CD4-positive, alpha-beta T cell treated with Interferon alpha-2 for 1 hour (primary cell): ENCODE measurements around the gene GLO1.

Source experiments
- DNase-seq, 2 donors: peaks; one replicate each; pipeline ENCODE4 v3.0.0-alpha.2; 2020 to 2022

The GLO1 gene

GRCh38 chr6:38702558-38703397 lies at the start of gene GLO1:
GLO1 (minus strand) TSS chr6:38703145; CDS start chr6:38703054, 91 bp downstream.
- DNase-seq: peak; percentile 96 to 97

DNA sequence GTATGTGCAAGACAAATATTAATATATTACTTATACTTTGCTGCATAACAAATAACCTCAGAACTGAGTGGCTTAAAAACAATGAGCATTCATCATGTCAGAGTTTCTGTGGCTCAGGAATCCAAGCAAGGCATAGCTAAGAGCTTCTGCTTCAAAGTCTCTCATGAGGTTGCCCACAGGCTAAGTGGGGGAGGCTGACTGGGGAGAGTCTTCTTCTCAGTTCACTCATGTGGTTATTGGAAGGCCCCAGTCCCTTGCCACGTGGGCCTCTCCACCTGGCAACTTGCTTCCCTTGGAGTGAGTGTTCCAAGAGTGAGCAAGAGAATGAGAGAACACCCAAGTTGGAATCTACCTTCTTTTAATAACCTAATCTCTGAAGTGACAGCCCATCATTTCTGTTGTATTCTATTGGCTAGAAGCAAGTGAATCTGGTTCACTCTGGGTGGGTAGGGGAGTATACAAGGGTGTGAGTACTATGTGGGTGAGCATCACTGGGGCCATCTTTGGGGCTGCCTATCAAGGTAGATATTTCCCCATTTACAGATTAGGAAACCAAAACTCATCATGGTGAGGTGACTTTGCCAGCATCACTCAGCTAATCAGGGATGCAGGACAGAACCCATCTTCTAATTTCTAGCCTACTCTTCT lies 48.1 kb upstream of the GLO1 start:
- DNase-seq: no peak

GRCh38 chr6:38749473-38749872 lies 46.5 kb upstream of the GLO1 start:
- DNase-seq: no peak

GRCh38 chr6:38739532-38739931 lies 36.6 kb upstream of the GLO1 start:
- no peak for DNase-seq

DNA sequence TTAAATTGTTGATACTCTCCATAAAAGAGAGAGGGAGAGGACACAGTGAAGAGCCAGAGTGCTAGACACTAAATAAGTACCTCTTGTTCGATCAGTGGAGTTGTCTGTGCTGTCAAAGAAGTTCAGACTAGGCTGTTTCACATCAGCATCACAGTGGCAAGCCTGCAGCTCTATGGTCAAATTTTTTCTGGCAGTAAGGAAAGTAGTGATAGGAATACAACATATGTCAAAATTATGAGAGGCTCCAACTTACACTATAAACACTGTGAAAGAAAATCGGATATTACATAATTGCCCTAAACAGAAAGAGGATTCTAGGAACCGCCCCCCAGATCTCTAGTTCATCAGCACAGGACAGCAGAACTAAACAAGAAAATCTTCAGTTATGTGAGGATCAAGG lies 35.3 kb upstream of the GLO1 start:
- DNase-seq: no peak

GRCh38 chr6:38736951-38737350 lies 34.0 kb upstream of the GLO1 start:
- no peak for DNase-seq

DNA sequence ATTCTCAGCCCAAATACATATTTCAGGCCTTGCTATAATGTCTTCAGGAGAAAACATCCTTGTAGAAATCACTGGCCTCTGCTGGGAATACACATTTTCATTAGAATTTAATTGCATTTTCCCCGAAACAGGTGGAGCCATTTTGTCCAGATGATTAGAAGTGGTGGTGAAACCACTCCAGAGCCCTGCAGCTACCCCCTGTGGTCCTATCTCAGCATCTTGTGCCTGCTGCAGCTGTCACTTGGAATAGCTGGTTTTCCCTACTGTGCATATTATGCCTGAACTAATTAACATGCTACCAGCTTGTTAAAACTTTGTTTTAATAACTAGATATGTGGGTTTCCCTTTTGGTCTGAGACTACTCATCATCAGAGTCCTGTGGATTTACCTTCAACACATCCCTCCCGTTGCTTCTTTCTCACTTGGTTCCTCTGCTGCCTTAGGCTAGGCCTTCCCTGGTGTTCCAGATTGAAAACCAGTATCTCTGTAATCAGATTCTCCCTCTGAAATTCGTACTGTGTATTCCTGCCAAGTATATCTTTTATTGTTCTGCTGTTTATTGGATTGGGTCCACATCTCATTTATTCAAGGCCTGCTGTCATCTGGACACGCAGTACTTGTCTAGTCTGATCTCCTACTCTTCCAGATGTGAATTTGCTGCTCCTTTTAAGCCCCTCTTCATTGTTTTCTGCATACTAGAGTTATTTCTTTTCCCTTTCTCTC lies 27.4 kb upstream of the GLO1 start:
- no peak for DNase-seq

- no peak for DNase-seq
Measured at GRCh38 chr6:38728203-38728602, 25.3 kb upstream of the GLO1 start.

DNA sequence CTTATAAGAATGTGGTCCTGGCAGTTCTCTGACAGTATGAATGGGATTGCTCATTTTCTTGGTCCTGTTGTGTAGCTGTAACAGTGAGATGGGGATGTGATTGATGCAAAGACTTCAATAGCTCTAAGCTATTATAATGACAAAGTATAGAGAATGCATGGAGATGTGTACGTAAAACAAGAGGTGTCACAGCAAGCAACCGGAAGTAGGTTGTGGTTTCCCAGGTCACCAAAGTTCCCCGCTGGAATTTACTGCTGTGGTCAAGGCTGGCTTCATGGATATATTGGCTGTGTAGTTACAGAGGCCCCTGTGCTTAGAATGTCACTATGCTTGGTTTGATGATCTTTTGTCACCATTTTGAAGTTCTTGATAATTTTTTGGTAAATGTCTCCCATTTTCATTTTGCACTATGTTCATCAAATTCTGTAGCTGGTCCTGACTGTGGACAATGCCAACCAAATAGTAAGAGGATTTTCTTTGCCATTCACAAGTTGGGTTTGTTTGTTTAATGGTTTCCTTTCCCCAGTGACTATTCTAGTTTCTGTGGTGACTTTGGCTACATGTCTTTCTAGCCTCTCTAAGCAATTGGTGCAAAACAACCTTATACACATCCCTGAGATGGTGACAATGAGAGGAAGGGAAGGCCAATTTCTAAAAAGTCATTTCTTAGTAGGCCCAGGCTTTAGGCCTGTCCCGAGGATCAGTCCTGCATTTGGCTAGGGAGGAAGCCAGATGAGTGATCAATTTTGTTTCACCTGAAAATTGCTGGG lies 22.7 kb upstream of the GLO1 start:
- DNase-seq: no peak

GRCh38 chr6:38724343-38724742 lies 21.4 kb upstream of the GLO1 start:
- no peak for DNase-seq

GRCh38 chr6:38723783-38724182 lies 20.8 kb upstream of the GLO1 start:
- DNase-seq: no peak

- DNase-seq: no peak
Measured at GRCh38 chr6:38722727-38723334, 19.9 kb upstream of the GLO1 start.

GRCh38 chr6:38722038-38722437 lies 19.1 kb upstream of the GLO1 start:
- no peak for DNase-seq

GRCh38 chr6:38720295-38720694 lies 17.4 kb upstream of the GLO1 start:
- DNase-seq: no peak

GRCh38 chr6:38719358-38719757 lies 16.4 kb upstream of the GLO1 start:
- no peak for DNase-seq

DNA sequence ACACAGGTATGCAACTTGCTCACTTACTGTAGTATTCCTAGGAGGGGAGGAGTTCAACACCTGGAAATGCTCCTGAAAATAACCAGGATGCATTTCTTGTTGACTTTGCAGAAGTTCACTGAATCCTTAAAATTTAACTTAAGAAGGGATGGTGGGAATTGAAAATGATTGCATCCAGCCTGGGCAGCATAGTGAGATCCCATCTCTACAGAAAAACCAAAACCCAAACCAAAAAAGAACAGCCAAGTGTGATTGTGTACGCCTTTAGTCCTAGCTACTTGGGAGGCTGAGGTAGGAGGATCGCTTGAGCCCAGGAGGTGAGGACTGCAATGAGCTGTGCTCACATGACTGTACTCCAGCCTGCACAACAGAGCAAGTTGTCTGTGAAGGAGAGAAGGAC lies 13.9 kb upstream of the GLO1 start:
- DNase-seq: no peak

DNA sequence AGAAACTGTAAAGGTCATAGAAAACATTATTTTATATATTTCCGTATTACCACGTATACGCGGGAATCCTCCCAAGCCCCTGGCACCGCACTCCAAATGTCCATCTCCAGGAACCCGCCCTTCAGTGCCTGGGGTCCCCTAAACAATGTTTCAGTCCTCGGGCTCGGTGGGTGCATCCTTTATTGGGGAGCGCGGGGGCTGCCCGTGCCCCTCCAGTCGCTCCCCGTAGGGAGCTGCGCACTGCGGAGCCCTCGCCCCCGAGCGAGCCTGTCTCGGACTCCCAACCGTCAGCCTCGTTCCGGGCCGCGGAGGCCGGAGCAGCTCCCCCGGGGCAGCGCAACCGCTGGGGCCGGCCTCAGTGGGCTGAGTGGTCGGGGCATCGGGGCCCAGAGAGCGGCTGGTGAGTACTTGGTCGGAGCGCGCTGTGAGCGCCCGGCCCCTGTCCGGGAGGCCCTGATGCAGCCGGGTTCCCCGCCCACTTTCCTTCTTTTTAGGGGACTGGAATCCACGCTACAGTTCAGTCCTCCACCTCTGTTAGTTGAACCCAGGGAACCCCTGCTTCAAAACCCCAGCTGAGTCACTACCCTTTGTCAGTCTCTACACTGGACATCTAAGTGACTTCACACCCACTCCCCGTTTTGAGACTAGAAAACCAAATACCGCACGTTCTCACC lies 12.2 kb upstream of the GLO1 start, which contains the start of gene DNAH8:
Gene DNAH8, plus strand, starts transcription at position 296 of the 674 bp plus-strand sequence. CDS start 7,499 bp downstream, outside the sequence.
- DNase-seq: no peak

DNA sequence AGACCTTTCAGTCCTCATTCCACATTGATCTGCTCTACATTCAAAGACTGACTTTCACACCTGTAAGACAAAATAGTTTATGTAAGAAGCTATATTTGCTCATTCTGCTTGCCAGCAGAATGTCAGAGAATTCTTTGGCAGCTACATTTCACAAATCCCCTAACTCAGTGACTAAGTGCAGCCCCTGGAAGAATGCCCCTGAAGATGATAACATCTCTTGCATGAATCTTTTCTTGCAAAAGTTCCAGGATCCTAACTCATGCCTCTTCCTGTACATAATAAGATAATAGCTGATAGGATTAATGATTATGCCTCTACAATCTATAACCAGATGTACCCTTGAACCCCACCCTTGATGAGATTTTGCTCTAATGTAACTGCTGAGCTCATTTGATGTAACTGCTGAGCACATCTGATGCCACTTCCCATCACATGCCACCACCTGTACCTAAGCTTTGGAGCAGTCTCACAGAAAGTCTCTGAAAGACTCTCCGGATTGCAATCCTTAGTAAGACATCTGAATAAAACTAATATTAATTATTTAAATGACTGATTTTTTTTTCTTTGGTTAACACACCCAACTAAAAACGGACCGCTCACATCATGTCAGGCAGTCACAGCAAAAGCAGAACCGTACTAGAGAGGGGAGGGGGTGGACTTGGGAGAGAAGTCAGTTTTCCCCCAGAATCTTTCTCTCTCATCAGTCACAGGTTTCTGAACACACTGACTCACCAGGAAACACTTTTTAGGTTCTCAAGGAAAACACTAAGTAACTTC lies 11.5 kb upstream of the GLO1 start:
- no peak for DNase-seq

GRCh38 chr6:38713812-38714211 lies 10.9 kb upstream of the GLO1 start:
- DNase-seq: peak; percentile 13 to 43

DNA sequence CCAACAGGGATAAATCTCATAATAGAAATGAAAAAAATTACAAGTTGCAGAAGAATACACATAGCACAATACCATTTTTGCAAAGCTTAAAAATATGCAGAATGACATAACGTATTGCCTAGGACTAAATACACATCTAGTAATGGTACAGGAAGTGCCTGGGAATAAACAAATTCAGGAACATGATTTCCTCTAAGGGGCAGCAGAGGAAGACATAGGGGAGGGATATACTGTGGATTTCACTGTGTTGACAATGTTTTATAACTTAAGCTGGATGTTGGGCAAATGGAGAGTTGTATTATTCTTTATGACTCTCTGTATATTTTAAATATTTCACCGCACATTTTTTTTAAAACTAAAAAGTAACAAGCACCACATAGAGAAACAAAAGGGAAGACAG lies 5.6 kb upstream of the GLO1 start:
- no peak for DNase-seq

DNA sequence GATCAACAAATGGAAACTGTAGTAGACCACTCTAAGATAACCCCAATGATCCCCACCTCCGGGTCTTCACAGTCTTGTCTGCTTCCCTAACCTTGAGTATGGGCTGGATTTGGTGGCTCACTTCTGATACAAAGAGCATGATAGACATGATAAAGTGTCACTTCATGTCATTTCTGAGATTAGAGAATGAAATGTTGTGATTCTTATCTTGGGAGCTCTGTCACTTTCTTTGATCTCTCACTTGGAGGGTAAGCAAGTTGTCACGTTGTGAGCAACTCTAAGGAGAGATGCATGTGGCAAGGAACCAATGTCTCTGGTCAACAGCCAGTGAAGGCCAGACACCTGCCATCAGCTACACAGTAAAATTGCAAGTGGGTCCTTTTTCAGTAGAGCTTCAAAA lies 3.0 kb upstream of the GLO1 start:
- DNase-seq: no peak
